ENCODE data around the gene TGFB1. TPM values are rescaled to one million over a fixed set of nuclear protein-coding genes. Genes with fewer than 3 reads are reported as not detected.

The TGFB1 gene
- total and polyA plus RNA-seq, 2 of the 13 experiments (the other 11 are each of a cell fraction or from before 2014, with no cell fraction given) = 4.1 to 5.4 TPM

GRCh38 chr19:41323430-41324125, 30.1 kb downstream of the TGFB1 start (continued):
- TF ChIP-seq RERE (CRISPR knock-in tag; IDR thresholded peaks at IDR 0.05; ENCODE audit: low read depth) = peak; percentile 25; the same call in 1 of the 2 replicates
- no peak for TF ChIP-seq ATF5 (CRISPR knock-in tag; IDR thresholded peaks at IDR 0.05; ENCODE audit: low read depth)
- TF ChIP-seq ETV6 (CRISPR knock-in tag; conservative IDR thresholded peaks at IDR 0.05) = no peak
- no peak; the same call in 1 of the 2 replicates for TF ChIP-seq FOXC1 (CRISPR knock-in tag; IDR thresholded peaks at IDR 0.05; ENCODE audit: borderline replicate concordance)
- no peak; the same call in 1 of the 2 replicates for TF ChIP-seq HOXA9 (CRISPR knock-in tag; IDR thresholded peaks at IDR 0.05; ENCODE audit: borderline replicate concordance)
- peak; percentile 37; the same call in 1 of the 2 replicates for TF ChIP-seq LCORL (IDR thresholded peaks at IDR 0.05)
- TF ChIP-seq LCORL (CRISPR knock-in tag; IDR thresholded peaks at IDR 0.05) = peak; percentile 98
- TF ChIP-seq SNAPC2 (CRISPR knock-in tag; IDR thresholded peaks at IDR 0.05) = no peak
- no peak for TF ChIP-seq PRPF4 (IDR thresholded peaks at IDR 0.05; ENCODE audit: low read depth, low read length, poor library complexity, severe bottlenecking)
- TF ChIP-seq NCOA2 (CRISPR knock-in tag; IDR thresholded peaks at IDR 0.05) = peak; percentile 62
- no peak for TF ChIP-seq RNF219 (CRISPR knock-in tag; IDR thresholded peaks at IDR 0.05)
- no peak for TF ChIP-seq ATF6 (CRISPR knock-in tag; conservative IDR thresholded peaks at IDR 0.05)
- TF ChIP-seq RFX3 (CRISPR knock-in tag; IDR thresholded peaks at IDR 0.05) = no peak
- TF ChIP-seq ZNF281 (CRISPR knock-in tag; IDR thresholded peaks at IDR 0.05; ENCODE audit: borderline replicate concordance) = peak; percentile 82; the same call in 1 of the 2 replicates
- 0 out of 2 replicates have a peak, but pooled peaks have one; percentile 56 for TF ChIP-seq ZNF543 (CRISPR knock-in tag; IDR thresholded peaks at IDR 0.05)
- TF ChIP-seq KLF9 (CRISPR knock-in tag; IDR thresholded peaks at IDR 0.05; ENCODE audit: low read depth) = no peak

Measured in HepG2 (cell line).